HepG2 (cell line): Measurements from ENCODE around the gene PTPN2.

ENCODE experiments used
- AFF4 ChIP-seq: sonication (generic); formaldehyde crosslinking; IDR thresholded peaks from 2 replicates; pipeline ENCODE4 v1.4.0; 2020; ENCODE audit warnings: missing genetic modification reagents
- CHCHD3 ChIP-seq: sonication (generic); formaldehyde crosslinking; IDR thresholded peaks from 2 replicates; pipeline ENCODE4 v1.8.0; 2022; ENCODE audit warnings: mild to moderate bottlenecking, missing genetic modification reagents, moderate library complexity
- CTCF ChIP-seq: sonication (generic); formaldehyde crosslinking; IDR thresholded peaks from 2 replicates; pipeline ENCODE4 v1.5.0; 2020; ENCODE audit warnings: mild to moderate bottlenecking, missing genetic modification reagents, moderate library complexity
- FOSL2 ChIP-seq: sonication (generic); formaldehyde crosslinking; IDR thresholded peaks from 2 replicates; pipeline ENCODE4 v1.4.0; 2020; ENCODE audit warnings: missing genetic modification reagents
- GABPA ChIP-seq, 2 experiments: IDR thresholded peaks; 2 replicates each; pipeline ENCODE4 v1.6.1; 2011 to 2016; ENCODE audit warnings: low read depth in 2 of 2, low read length in 1 of 2, missing biosample characterization in 1 of 2, missing genetic modification characterization in 1 of 2
- HCFC1 ChIP-seq: fragments of 150-350 bp; IDR thresholded peaks from 2 replicates; pipeline ENCODE4 v1.6.1; 2014; ENCODE audit warnings: low read depth, low read length
- REXO4 ChIP-seq: sonication (generic); formaldehyde crosslinking; IDR thresholded peaks from 2 replicates; pipeline ENCODE4 v1.8.0; 2022; ENCODE audit warnings: missing genetic modification reagents, mild to moderate bottlenecking, borderline replicate concordance
- TRIM22 ChIP-seq: fragments of 450-650 bp; IDR thresholded peaks from 2 replicates; pipeline ENCODE4 v1.6.1; 2017
- ZFX ChIP-seq: sonication (generic); formaldehyde crosslinking; IDR thresholded peaks from 2 replicates; pipeline ENCODE4 v1.4.0; 2020; ENCODE audit warnings: mild to moderate bottlenecking, low read depth, missing genetic modification reagents, moderate library complexity
- ZNF121 ChIP-seq: sonication (generic); formaldehyde crosslinking; IDR thresholded peaks from 2 replicates; pipeline ENCODE4 v1.5.0; 2020; ENCODE audit warnings: mild to moderate bottlenecking, missing genetic modification reagents
- ZNF510 ChIP-seq: sonication (generic); formaldehyde crosslinking; IDR thresholded peaks from 2 replicates; pipeline ENCODE4 v1.4.0; 2020; ENCODE audit warnings: low read depth, mild to moderate bottlenecking, missing genetic modification reagents
- ZSCAN20 ChIP-seq: sonication (generic); formaldehyde crosslinking; IDR thresholded peaks from 2 replicates; pipeline ENCODE4 v1.4.0; 2020; ENCODE audit warnings: missing genetic modification reagents, mild to moderate bottlenecking, borderline replicate concordance

- TF ChIP-seq ZSCAN20 (CRISPR knock-in tag) (no peak), ZNF121 (no peak), CTCF (CRISPR knock-in tag) (no peak), FOSL2 (CRISPR knock-in tag) (no peak), TRIM22 (no peak), ZNF510 (CRISPR knock-in tag) (no peak), REXO4 (CRISPR knock-in tag) (no peak), GABPA (IDR thresholded peaks at IDR 0.05; ENCODE audit: low read depth, low read length) (no peak), GABPA (CRISPR knock-in tag; IDR thresholded peaks at IDR 0.05; ENCODE audit: low read depth) (no peak), CHCHD3 (CRISPR knock-in tag) (no peak), HCFC1 (no peak), AFF4 (CRISPR knock-in tag) (no peak), ZFX (no peak)
Observed at GRCh38 chr18:12783524-12783923, 100.5 kb downstream of the PTPN2 start.
